Mononuclear cell (primary cell): ENCODE data around the gene VGLL4. TPM values are rescaled to one million over a fixed set of nuclear protein-coding genes. Genes with fewer than 3 reads are reported as not detected.

ENCODE experiments used
- H3K27me3 ChIP-seq: 2 replicates; pipeline ENCODE4 v1.6.0; 2011; ENCODE audit warnings: low read length, control low read depth; ENCODE audit not compliant: insufficient read depth
- H3K4me1 ChIP-seq: 2 replicates; pipeline ENCODE4 v1.5.1; 2011; ENCODE audit warnings: mild to moderate bottlenecking, low read length, control low read depth; ENCODE audit not compliant: insufficient read depth
- H3K4me3 ChIP-seq: 2 replicates; pipeline ENCODE4 v1.5.1; 2011; ENCODE audit warnings: mild to moderate bottlenecking, low read length, moderate library complexity
- H3K9me3 ChIP-seq: 2 replicates; pipeline ENCODE4 v1.5.1; 2011; ENCODE audit warnings: low read depth, mild to moderate bottlenecking, control low read depth, low read length
- total RNA-seq: library from RNA; depleted of rRNA; stranded (reverse); fragments of >200 nt; gene quantifications from one replicate; pipeline ENCODE4 v1.2.3, GENCODE V29; 2012

VGLL4 gene
- total RNA-seq, 1 donor, result 20.5 TPM

GRCh38 chr3:11508346-11509172, 135.2 kb downstream of the VGLL4 start:
- Histone ChIP-seq H3K4me1 (no peaks in the 10 kb centered on the region), H3K4me3 (no peak overlapping the region), H3K9me3 (no peaks in the 10 kb centered on the region), H3K27me3 (no peaks in the 10 kb centered on the region)

- no peaks in the 10 kb centered on the region for H3K9me3 ChIP-seq
- no peaks in the 10 kb centered on the region for H3K4me1 ChIP-seq
- no peak overlapping the region for H3K4me3 ChIP-seq
- no peaks in the 10 kb centered on the region for H3K27me3 ChIP-seq
Observed at GRCh38 chr3:11507719-11508118, 136.0 kb downstream of the VGLL4 start.

Other genes starting within 250 kb of the VGLL4 start
- gene TAMM41, start 203.0 kb upstream of the VGLL4 start, total RNA-seq, result 16.8 TPM